ENCODE data around the gene NCAPG2.

The NCAPG2 gene

DNA sequence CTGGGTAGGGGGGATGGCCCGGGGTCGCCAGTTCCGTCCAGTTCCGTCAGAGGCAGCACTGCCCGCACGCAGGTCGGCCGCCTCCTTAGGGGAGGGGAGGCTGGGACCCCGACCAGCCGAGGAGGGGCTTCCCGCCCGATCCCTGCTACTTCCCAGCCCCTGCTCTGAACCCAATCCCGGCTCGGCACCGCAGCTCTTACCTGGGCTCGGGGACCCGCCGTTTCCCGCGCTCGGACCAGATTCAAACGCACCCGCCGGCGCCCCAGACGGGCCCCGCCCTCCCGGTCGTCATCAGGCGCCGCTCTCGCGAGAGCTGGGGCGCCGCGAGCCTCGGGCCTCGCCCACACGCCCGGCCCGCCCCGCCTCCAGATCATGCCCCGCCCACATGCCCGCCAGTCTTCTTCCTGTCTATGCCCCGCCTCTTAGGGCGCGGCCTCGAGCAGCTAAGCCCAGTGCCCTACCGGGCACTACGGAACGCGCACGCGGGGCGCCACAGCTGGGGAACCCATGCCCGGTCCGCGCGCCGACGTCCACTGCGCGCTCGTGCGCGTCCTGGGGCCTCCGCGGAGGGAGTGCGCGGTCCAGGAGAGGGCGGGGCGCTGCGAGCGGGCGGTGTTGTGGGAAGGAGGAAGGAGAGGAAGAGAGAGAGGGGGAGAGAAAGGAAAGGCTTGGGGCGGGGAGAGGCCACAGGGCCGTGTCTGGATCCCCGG lies at the start of gene NCAPG2:
TSS of gene NCAPG2 (minus strand) at position 281 of the 710 bp plus-strand sequence. CDS start 2,905 bp downstream, outside the sequence.
- DNase-seq = peak; percentile 95 to 98

DNA sequence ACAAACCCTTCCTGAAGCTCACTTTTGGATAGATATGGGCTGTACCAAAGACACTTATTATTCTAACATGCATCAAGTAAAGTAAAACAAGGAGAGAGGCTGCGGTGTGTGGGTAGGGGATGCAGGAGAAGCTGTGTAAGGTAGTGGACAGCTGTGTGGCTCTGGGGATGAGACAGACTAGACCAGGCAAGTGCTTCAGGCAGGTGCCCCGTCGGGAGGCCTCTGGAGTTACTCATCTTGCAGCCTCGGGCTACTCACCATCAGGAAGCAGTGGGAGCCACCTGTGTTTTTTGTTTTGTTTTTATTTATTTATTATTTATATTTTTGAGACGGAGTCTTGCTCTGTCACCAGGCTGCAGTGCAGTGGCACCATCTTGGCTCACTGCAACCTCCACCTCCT lies 49.3 kb upstream of the NCAPG2 start:
- no peak for DNase-seq

DNA sequence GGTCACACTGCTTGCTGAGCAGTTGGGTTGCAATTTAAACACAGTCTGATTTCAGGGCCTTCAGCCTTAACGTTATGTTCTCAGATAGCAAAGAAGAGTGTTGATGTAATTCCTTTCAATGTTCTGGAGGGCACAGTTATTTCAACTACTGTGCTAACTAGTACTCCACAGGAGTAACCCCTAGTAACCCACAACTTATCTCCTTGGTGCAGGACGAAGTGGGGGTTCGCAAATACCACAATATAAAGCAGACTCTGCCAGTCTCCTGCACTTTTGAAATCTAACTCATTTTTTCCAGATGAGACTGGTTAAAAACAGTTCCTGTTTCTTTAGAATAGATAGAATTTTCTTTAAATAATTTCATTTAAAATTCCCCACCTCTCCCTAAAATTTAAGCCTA lies 47.1 kb upstream of the NCAPG2 start:
- DNase-seq = no peak

GRCh38 chr7:158751199-158751598 lies 46.6 kb upstream of the NCAPG2 start:
- DNase-seq = no peak

GRCh38 chr7:158750702-158751101 lies 46.1 kb upstream of the NCAPG2 start:
- DNase-seq = no peak

- no peak for DNase-seq
Measured at GRCh38 chr7:158749396-158749795, 44.8 kb upstream of the NCAPG2 start.

DNA sequence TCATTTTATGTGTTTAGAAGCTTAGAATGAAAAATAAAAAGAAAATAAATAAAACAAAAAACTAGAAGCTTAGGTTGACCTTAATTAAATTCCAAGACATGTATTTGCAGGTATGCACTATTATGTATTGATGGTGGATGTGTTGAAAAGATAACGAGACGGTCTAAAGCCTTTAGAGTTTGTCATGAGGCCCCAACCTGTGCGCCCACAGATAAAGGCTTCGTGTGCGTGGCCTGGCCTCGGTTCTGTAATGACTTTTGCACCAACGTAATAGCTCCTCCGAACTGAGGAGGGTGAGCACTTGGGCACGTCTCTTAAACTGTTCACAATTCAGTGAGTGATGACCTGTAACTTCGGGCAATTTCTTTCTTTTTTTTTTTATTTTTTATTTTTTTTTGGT lies 43.7 kb upstream of the NCAPG2 start:
- no peak for DNase-seq

DNA sequence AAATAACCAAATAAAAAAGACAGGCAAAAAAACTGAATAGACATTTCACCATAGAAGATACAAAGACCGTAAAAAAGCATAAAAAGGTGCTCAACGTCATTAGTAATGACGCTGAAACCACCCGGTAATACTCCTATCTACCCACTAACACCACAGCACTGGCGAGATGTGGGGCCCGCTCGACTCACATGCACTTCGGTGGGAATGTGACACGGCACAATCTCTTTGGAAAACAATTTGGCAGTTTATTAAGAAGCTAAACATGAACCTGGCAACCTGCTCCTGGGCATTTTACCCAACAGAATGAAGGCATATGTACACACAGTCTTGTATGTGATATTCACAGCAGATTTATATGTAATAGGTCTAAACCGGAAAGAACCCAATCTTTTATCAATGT lies 42.8 kb upstream of the NCAPG2 start:
- no peak for DNase-seq

GRCh38 chr7:158746957-158747356 lies 42.4 kb upstream of the NCAPG2 start:
- DNase-seq = no peak

- no peak for DNase-seq
Measured at GRCh38 chr7:158745057-158745715, 40.6 kb upstream of the NCAPG2 start.

GRCh38 chr7:158744070-158744469 lies 39.5 kb upstream of the NCAPG2 start:
- no peak for DNase-seq

GRCh38 chr7:158743219-158743618 lies 38.6 kb upstream of the NCAPG2 start:
- DNase-seq = no peak

- DNase-seq = no peak
Measured at GRCh38 chr7:158742065-158742821, 37.6 kb upstream of the NCAPG2 start.

- DNase-seq = no peak
Measured at GRCh38 chr7:158741294-158741666, 36.7 kb upstream of the NCAPG2 start.

GRCh38 chr7:158740657-158741293 lies 36.2 kb upstream of the NCAPG2 start:
- no peak for DNase-seq

- no peak for DNase-seq
Measured at GRCh38 chr7:158740013-158740656, 35.5 kb upstream of the NCAPG2 start.

- DNase-seq = no peak
Measured at GRCh38 chr7:158738841-158739240, 34.2 kb upstream of the NCAPG2 start.

DNA sequence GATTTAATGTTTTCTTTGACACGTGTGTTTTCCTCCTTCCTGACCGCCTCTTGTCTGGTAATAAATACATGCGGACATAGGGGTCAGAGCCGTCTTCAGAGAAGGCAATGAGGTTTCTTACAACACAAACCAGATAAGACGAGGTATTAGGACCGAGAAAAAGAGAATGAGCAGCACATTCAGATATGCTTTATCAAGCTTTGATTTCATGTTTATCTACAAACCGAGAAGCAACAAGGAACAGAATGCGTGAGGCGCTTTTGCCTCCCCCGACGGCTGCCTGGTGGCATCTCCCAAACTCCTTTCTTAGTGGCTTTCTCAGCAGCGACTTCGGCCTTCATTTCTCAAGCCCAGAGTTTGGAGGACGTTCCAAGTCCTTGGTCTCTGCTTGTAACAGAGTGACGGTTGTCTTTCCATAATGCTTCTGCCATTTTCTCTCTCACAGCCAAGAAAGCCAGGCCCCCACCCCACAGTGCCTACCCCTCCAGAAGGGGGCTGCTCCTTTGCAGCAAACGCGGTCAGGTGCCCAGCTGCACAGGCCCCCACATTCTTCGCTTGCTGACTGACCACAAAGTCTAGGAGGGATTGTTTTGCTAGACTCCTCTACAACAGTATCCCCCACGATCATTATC lies 32.6 kb upstream of the NCAPG2 start:
- no peak for DNase-seq

GRCh38 chr7:158735935-158736334 lies 31.3 kb upstream of the NCAPG2 start:
- DNase-seq = no peak

- no peak for DNase-seq
Measured at GRCh38 chr7:158734861-158735260, 30.3 kb upstream of the NCAPG2 start.

DNA sequence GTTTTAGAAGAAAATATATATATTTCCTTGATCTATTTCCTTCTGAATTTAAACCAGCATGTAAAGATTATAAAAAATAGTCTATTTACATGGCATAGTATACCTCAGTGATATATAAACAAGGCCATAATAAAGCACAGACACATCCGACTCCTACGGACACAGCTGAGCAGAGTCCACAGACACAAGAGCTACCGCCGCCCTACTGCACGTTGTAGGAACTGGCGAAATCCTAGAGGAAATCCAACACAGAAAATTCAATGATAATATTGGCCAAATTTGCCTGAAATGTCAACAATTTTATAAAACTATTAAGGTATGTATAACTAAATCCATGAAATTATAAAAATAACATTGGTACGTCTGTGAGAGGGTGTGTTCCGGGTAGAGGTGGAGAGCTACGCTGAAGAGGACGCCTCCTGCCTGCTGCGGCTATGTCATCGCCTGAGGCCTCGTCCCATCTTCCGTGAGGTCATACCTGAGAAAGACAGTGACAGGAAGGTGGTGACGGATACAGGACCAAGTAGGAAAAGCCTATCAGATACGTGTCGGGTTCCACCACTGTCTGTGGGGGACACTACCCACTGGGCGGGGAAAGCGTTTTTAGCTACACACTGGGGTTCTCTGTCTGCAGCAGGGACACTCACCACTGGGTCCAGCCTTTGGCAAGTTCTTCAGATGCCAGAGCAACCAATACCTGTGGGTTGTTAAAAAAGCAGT lies 29.3 kb upstream of the NCAPG2 start:
- DNase-seq = no peak

GRCh38 chr7:158733220-158733519 lies 28.6 kb upstream of the NCAPG2 start:
- no peak for DNase-seq

Data from SHP77 (cell line).